Tibial nerve (tissue), 4 donors: ENCODE measurements around the gene CSF3. TPM values are rescaled to one million over a fixed set of nuclear protein-coding genes. Genes with fewer than 3 reads are reported as not detected.

Source experiments
- DNase-seq, 2 donors: peaks; one replicate each; pipeline ENCODE4 v3.0.0-alpha.2; 2019; ENCODE audit warnings: low spot score in 2 of 2
- H3K27ac ChIP-seq, 4 donors: fragments of 200-600 bp; sonication (generic) in 3 of 4; one replicate each; pipeline ENCODE4 v1.5.1; 2017 to 2019; ENCODE audit warnings: mild to moderate bottlenecking in 1 of 4
- H3K27me3 ChIP-seq, 2 donors: fragments of 200-600 bp; sonication (generic) in 1 of 2; one replicate each; pipeline versions ENCODE4 v1.5.1 to v1.6.0; 2017 to 2019
- H3K36me3 ChIP-seq, 3 donors: fragments of 200-600 bp; sonication (generic); one replicate each; pipeline ENCODE4 v1.5.1; 2018 to 2019
- H3K4me1 ChIP-seq, 4 donors: fragments of 200-600 bp; sonication (generic) in 3 of 4; one replicate each; pipeline ENCODE4 v1.5.1; 2017 to 2019
- H3K4me3 ChIP-seq, 4 donors: fragments of 200-600 bp; sonication (generic) in 3 of 4; one replicate each; pipeline ENCODE4 v1.5.1; 2017 to 2019; ENCODE audit warnings: mild to moderate bottlenecking in 1 of 4, moderate library complexity in 1 of 4
- H3K9me3 ChIP-seq, 4 donors: fragments of 200-600 bp; sonication (generic) in 3 of 4; one replicate each; pipeline ENCODE4 v1.5.1; 2017 to 2019
- EP300 ChIP-seq, 2 donors: sonication (generic); formaldehyde crosslinking; IDR thresholded peaks; one replicate each; pipeline ENCODE4 v1.6.1; 2017; ENCODE audit warnings: antibody characterized with exemption in 2 of 2, mild to moderate bottlenecking in 1 of 2
- POLR2A ChIP-seq, 2 donors: fragments of 450-650 bp; IDR thresholded peaks; one replicate each; pipeline ENCODE4 v1.6.1; 2017; ENCODE audit warnings: antibody characterized with exemption in 2 of 2, mild to moderate bottlenecking in 2 of 2, moderate library complexity in 2 of 2
- WGBS, 2 donors: methylation state at CpG; one replicate each; pipeline ENCODE4 v1.1.5; 2018; 5-methylcytosine and 5-hydroxymethylcytosine counted together
- total RNA-seq, 4 donors: library from RNA; depleted of rRNA; stranded (reverse); fragments of >200 nt; gene quantifications; one replicate each; pipeline ENCODE4 v1.1.0, GENCODE V29; 2016
- TF ChIP-seq, protein P1 (sequence below), 5 experiments: fragments of 200-600 bp in 3 of 5; fragments of 450-650 bp in 2 of 5; sonication (generic) in 3 of 5; IDR thresholded peaks; one replicate each; pipeline ENCODE4 v1.5.1; 2016 to 2019; ENCODE audit warnings: antibody characterized with exemption in 5 of 5, mild to moderate bottlenecking in 3 of 5, moderate library complexity in 2 of 5

CSF3 gene
- total RNA-seq, 4 donors from 2014 or later, result 0.59 to 2.1 TPM; not detected in 2

DNA sequence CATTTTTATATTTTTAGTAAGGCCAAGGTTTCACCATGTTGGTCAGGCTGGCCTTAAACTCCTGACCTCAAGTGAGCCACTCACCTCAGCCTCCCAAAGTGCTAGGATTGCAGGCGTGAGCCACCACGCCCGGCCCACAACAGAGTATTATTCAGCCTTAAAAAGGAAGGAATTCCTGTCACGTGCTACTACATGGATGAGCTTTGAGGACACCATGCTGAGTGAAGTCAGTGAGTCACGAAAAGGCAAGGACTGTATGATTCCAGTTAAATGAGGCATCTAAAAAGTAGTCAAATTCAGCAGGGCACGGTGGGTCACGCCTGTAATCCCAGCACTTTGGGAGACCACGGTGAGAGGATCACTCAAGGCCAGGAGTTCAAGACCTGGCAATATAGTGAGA, 9.7 kb downstream of the CSF3 start:
- Histone ChIP-seq H3K36me3 (peaks cover 0 to 96% (median 26%) of the 10 kb centered on the region in 3 donors), H3K27ac (no peak overlapping the region), H3K27me3 (no peaks in the 10 kb centered on the region), H3K9me3 (no peaks in the 10 kb centered on the region), H3K4me1 (peaks cover 0 to 43% (median 6%) of the 10 kb centered on the region in 4 donors), H3K4me3 (no peak overlapping the region)
- 89 to 93% methylated on average over 8 of the region's 8 CpGs for WGBS, 2 donors
- no peak for DNase-seq
- TF ChIP-seq POLR2A (IDR thresholded peaks at IDR 0.05) (no peak), EP300 (IDR thresholded peaks at IDR 0.05) (no peak)
- TF ChIP-seq, protein P1, sequence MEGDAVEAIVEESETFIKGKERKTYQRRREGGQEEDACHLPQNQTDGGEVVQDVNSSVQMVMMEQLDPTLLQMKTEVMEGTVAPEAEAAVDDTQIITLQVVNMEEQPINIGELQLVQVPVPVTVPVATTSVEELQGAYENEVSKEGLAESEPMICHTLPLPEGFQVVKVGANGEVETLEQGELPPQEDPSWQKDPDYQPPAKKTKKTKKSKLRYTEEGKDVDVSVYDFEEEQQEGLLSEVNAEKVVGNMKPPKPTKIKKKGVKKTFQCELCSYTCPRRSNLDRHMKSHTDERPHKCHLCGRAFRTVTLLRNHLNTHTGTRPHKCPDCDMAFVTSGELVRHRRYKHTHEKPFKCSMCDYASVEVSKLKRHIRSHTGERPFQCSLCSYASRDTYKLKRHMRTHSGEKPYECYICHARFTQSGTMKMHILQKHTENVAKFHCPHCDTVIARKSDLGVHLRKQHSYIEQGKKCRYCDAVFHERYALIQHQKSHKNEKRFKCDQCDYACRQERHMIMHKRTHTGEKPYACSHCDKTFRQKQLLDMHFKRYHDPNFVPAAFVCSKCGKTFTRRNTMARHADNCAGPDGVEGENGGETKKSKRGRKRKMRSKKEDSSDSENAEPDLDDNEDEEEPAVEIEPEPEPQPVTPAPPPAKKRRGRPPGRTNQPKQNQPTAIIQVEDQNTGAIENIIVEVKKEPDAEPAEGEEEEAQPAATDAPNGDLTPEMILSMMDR (IDR thresholded peaks at IDR 0.05), result no peak

DNA sequence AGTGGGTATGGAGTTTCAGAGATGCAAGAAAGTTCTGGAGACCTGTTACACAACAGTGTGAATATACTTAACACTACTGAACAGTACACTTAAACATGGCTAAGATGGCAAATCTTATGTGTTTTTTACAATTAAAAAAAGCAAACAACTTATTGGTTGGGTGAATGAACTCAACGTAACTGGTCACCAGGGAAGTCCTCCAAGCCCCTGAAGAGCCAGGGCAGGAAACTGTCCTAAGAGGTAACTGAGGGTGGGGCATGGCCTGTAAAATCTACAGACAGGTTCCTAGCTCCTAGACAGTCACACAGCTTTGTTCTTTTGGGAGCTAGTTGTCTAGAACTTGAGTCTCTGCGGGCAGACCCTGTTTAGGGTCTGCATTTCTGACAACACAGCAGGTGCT, 10.3 kb downstream of the CSF3 start:
- Histone ChIP-seq H3K27ac (no peak overlapping the region), H3K36me3 (peaks cover 0 to 96% (median 26%) of the 10 kb centered on the region in 3 donors), H3K4me3 (no peak overlapping the region), H3K4me1 (peaks cover 0 to 36% (median 6%) of the 10 kb centered on the region in 4 donors), H3K9me3 (no peaks in the 10 kb centered on the region), H3K27me3 (no peaks in the 10 kb centered on the region)
- TF ChIP-seq EP300 (IDR thresholded peaks at IDR 0.05) (no peak), POLR2A (IDR thresholded peaks at IDR 0.05) (no peak)
- TF ChIP-seq, protein P1 (IDR thresholded peaks at IDR 0.05), result no peak
- no peak for DNase-seq
- 82 to 92% methylated on average over 2 of the region's 2 CpGs for WGBS, 2 donors

GRCh38 chr17:40025991-40026815, 11.0 kb downstream of the CSF3 start:
- Histone ChIP-seq H3K27ac (peak overlapping the region in 1 of 4 donors; percentile 30), H3K36me3 (peaks cover 0 to 96% (median 26%) of the 10 kb centered on the region in 3 donors), H3K9me3 (no peaks in the 10 kb centered on the region), H3K27me3 (no peaks in the 10 kb centered on the region), H3K4me1 (peaks cover 0 to 30% (median 6%) of the 10 kb centered on the region in 4 donors), H3K4me3 (no peak overlapping the region)
- WGBS, 2 donors, result 73 to 79% methylated on average over 21 to 22 of the region's 22 CpGs
- TF ChIP-seq, protein P1 (IDR thresholded peaks at IDR 0.05), result no peak
- TF ChIP-seq POLR2A (IDR thresholded peaks at IDR 0.05), result no peak
- TF ChIP-seq EP300 (IDR thresholded peaks at IDR 0.05), result no peak
- no peak for DNase-seq

- peaks cover 0 to 96% (median 26%) of the 10 kb centered on the region in 3 donors for H3K36me3 ChIP-seq
- peak; percentile 55 to 65 for DNase-seq
- no peaks in the 10 kb centered on the region for H3K9me3 ChIP-seq
- H3K27me3 ChIP-seq, result no peaks in the 10 kb centered on the region
- no peak overlapping the region for H3K4me3 ChIP-seq
- peaks cover 0 to 22% (median 6%) of the 10 kb centered on the region in 4 donors for H3K4me1 ChIP-seq
- WGBS, 2 donors, result 23 to 30% methylated on average over 28 to 33 of the region's 33 CpGs
- TF ChIP-seq POLR2A (IDR thresholded peaks at IDR 0.05) (no peak), EP300 (IDR thresholded peaks at IDR 0.05) (peak in 1 of 2 donors; percentile 18)
- TF ChIP-seq, protein P1 (IDR thresholded peaks at IDR 0.05), result peak; percentile 86 to 97 (median 91)
- peak overlapping the region in 2 of 4 donors; percentile 26 to 30 for H3K27ac ChIP-seq
Measured at GRCh38 chr17:40026816-40027613, 11.8 kb downstream of the CSF3 start.
